Fibroblast of lung (primary cell): ENCODE measurements around the gene WBP4.

Experiments used
- CTCF ChIP-seq, 2 donors: IDR thresholded peaks in 1 of 2; conservative IDR thresholded peaks in 1 of 2; 1 replicate in 1 of 2; 2 replicates in 1 of 2; pipeline ENCODE4 v1.5.1; 2011 to 2012; ENCODE audit warnings: low read length in 2 of 2, control low read depth in 1 of 2, inconsistent platforms in 1 of 2, low read depth in 1 of 2, mild to moderate bottlenecking in 1 of 2
- EZH2 ChIP-seq: IDR thresholded peaks from 2 replicates; pipeline ENCODE4 v1.5.1; 2012; ENCODE audit warnings: low read length, control low read depth, mild to moderate bottlenecking; ENCODE audit errors: missing control alignments

DNA sequence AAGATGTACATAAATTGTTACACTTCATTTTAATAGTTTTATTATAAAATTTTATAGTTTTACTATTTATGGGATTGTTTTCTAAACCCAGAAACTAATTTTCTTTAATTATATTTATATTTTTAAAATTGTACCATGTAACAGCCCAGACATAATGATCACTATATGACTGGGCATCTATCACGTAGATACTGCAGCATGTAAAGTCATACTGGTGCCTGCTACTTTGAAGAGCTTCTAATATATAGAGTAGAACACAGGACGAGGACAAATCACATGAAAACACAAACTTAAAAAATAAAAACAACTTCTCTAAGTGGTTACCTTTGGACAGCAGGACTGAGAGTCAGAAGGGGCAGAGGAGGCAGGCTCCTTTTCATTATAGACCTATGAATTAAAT, 47.5 kb upstream of the WBP4 start:
- no peak for TF ChIP-seq CTCF (conservative IDR thresholded peaks at IDR 0.05 in 1 of 2, IDR thresholded peaks at IDR 0.05 in 1 of 2; ENCODE audit: low read depth in 1 of 2, low read length in 2 of 2)
- TF ChIP-seq EZH2, result no peak
